ENCODE measurements around the gene ACKR4. TPM values are rescaled to one million over a fixed set of nuclear protein-coding genes. Genes with fewer than 3 reads are reported as not detected.

Gene ACKR4
- total and polyA plus RNA-seq, 9 of the 15 experiments (the other 6 are each of a cell fraction or from before 2014, with no cell fraction given) = 0.04 to 0.06 TPM; not detected in 7

DNA sequence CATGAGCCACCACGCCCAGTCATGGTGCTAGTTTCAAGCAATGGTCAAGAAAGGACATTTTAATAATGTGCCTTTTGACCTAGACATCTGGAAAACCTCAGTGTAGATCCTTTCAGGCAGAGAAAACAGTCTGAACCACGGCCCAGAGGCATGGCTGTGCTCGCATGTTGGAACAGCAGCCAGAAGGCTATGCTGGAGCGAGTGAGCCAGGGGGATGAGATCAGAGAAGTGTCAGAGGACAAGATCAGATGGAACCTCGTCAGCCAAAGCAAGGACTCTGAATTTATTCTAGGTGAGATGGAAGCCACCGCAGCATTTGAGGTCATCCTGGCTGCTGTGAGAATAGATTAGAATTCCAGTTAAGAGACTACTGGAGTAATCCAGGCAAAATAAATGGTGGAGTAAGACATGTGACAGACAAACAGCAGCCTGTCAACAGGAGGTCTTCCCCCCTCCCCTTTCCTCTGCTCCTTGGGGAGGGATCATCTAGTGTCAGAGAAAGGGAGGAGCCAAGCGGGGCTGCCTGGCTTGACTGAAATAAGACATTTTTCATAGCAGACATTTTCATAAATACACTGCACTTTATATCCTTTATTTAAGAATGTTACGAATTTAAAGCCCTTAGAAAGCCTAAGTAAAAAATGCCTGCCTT is 40.4 kb upstream of the ACKR4 start:
- POLR2A ChIA-PET = no interaction called here
- intact Hi-C loops (cut with micrococcal nuclease) (no loop called here), in situ Hi-C loops (cut with MboI) (no loop called here)
- Histone ChIP-seq H3K36me3 (ENCODE audit: control insufficient read depth, insufficient read depth, low read length) (no peaks in the 10 kb centered on the region), H2AFZ (ENCODE audit: low read depth, low read length) (peak overlapping the region; percentile 72), H4K20me1 (replicated peaks; ENCODE audit: control insufficient read depth, insufficient read depth, low read length) (no peaks in the 10 kb centered on the region), H3K9ac (ENCODE audit: insufficient read depth in 1 of 2, low read depth in 2 of 2, low read length in 2 of 2) (no peak overlapping the region), H3K9me3 (replicated peaks; ENCODE audit: control insufficient read depth, insufficient read depth, low read depth, low read length) (no peaks in the 10 kb centered on the region), H3K79me2 (ENCODE audit: control insufficient read depth, insufficient read depth, low read length) (no peaks in the 10 kb centered on the region), H3K4me3 (no peak overlapping the region), H3K4me2 (ENCODE audit: insufficient read depth, low read length) (peak overlapping the region; percentile 30), H3K9me1 (ENCODE audit: control insufficient read depth, insufficient read depth, low read length) (no peaks in the 10 kb centered on the region), H3K27me3 (ENCODE audit: control insufficient read depth in 2 of 2, insufficient read depth in 2 of 2, low read length in 2 of 2) (no peaks in the 10 kb centered on the region), H3K27ac (ENCODE audit: extremely low read depth, low read depth, low read length) (0 out of 3 replicates have a peak overlapping the region, but pooled peaks have one; percentile 40), H3K4me1 (replicated peaks in 1 of 2; ENCODE audit: control insufficient read depth in 2 of 2, insufficient read depth in 2 of 2, low read length in 2 of 2) (peaks cover 5 to 13% of the 10 kb centered on the region in 2 experiments; a peak in 4 of 5 replicates)
- BruUV-seq (replicated peaks) = no TSS peak
- WGBS (ENCODE audit: insufficient coverage, low coverage, missing lambda C conversion rate) = 43% methylated on average over 7 of the region's 8 CpGs
- no peak for TF ChIP-seq PTTG1 (tag; IDR thresholded peaks at IDR 0.05; ENCODE audit: low read depth)
- TF ChIP-seq, protein P1, sequence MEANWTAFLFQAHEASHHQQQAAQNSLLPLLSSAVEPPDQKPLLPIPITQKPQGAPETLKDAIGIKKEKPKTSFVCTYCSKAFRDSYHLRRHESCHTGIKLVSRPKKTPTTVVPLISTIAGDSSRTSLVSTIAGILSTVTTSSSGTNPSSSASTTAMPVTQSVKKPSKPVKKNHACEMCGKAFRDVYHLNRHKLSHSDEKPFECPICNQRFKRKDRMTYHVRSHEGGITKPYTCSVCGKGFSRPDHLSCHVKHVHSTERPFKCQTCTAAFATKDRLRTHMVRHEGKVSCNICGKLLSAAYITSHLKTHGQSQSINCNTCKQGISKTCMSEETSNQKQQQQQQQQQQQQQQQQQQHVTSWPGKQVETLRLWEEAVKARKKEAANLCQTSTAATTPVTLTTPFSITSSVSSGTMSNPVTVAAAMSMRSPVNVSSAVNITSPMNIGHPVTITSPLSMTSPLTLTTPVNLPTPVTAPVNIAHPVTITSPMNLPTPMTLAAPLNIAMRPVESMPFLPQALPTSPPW (CRISPR knock-in tag; IDR thresholded peaks at IDR 0.05) = peak; percentile 40
- 0 out of 2 replicates have a peak, but pooled peaks have one; percentile 21 for TF ChIP-seq FOXJ2 (tag; IDR thresholded peaks at IDR 0.05)
- TF ChIP-seq, protein P2, sequence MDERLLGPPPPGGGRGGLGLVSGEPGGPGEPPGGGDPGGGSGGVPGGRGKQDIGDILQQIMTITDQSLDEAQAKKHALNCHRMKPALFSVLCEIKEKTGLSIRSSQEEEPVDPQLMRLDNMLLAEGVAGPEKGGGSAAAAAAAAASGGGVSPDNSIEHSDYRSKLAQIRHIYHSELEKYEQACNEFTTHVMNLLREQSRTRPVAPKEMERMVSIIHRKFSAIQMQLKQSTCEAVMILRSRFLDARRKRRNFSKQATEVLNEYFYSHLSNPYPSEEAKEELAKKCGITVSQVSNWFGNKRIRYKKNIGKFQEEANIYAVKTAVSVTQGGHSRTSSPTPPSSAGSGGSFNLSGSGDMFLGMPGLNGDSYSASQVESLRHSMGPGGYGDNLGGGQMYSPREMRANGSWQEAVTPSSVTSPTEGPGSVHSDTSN (CRISPR knock-in tag; IDR thresholded peaks at IDR 0.05; ENCODE audit: low read depth) = no peak
- TF ChIP-seq, protein P2 (tag; conservative IDR thresholded peaks at IDR 0.05; ENCODE audit: low read depth) = 0 out of 2 replicates have a peak, but pooled peaks have one; percentile 22
- TF ChIP-seq TGIF2 (CRISPR knock-in tag; IDR thresholded peaks at IDR 0.05) = no peak
- DNase-seq (ENCODE audit: extremely low read depth in 1 of 4, low spot score in 3 of 4) = peak in 2 of 4 experiments; percentile 18 to 35
- FAIRE-seq = no peak
- CTCF ChIA-PET (ENCODE audit: low intra/inter-chr PET ratio) = no interaction called here
- peak; percentile 83 for ATAC-seq

All from K562 (cell line).